HG02571 (cell line): ENCODE data around the gene NEURL1B.

Experiments used
- ATAC-seq: cut with Tn5 transposase; IDR thresholded peaks from one replicate; pipeline ENCODE4 v1.9.1; 2021; ENCODE audit warnings: mild to moderate bottlenecking, moderate library complexity; ENCODE audit not compliant: unreplicated experiment

Gene NEURL1B

GRCh38 chr5:172728481-172729241 is 87.6 kb downstream of the NEURL1B start:
- no peak for ATAC-seq

DNA sequence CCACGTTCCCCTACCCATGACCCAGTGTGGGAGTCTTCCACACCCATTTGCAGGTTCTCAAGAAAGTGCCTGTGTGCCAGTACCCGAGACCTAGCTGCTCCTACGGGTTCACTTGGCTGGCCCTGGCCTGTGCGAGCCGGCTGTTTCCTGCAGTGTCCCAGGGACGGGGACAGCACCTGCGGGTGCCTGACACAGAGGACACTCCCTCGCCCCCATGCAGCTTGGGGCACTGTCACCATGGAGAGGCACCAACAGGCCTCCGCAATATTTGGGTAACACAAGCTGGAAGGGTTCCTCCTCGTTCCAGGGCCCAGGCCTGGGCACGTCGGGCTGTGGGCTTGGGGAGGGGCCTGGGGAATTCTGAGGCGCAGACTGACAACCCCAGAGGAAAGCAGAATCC is 88.5 kb downstream of the NEURL1B start:
- ATAC-seq, result no peak

DNA sequence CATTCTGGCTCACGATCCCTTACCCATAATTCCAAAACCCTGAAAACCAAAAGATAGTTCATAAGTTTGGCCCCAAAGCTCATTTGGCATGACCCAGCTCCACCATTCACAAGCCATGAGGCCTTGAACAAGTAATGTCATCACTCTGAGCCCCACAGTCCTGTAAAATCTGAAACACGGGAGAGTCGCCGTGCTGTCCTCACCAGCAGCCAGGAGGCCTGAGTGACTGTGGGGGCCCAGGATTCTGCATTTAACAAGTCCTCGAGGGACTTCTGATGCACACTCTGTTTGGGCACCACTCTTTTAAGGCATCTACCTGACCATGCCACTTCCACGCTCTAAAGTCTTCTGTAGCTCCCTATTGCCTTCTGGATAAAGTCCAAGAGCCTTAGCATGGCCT is 89.2 kb downstream of the NEURL1B start:
- no peak for ATAC-seq

GRCh38 chr5:172730981-172731679 is 90.1 kb downstream of the NEURL1B start:
- no peak for ATAC-seq

DNA sequence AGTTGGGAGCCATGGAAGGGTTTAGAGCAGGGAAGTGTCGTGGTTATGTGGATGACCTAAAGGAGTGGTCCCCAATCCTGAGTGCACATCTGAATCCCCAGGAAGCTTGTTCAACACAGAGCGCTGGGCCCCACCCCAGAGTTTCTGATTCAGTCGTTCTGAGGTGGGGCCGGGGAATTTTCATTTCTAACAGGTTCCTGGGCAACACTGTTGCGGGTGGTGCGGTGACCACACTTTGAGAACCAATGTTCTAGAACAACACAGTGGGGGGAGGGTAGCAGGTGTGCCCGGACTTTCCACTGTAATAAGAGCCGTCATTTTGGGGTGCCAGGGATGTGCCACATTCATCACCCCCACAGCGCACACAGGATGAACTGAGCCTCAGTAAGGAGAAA is 90.6 kb downstream of the NEURL1B start:
- no peak for ATAC-seq

- ATAC-seq, result no peak
Observed at GRCh38 chr5:172732201-172732865, 91.3 kb downstream of the NEURL1B start.

DNA sequence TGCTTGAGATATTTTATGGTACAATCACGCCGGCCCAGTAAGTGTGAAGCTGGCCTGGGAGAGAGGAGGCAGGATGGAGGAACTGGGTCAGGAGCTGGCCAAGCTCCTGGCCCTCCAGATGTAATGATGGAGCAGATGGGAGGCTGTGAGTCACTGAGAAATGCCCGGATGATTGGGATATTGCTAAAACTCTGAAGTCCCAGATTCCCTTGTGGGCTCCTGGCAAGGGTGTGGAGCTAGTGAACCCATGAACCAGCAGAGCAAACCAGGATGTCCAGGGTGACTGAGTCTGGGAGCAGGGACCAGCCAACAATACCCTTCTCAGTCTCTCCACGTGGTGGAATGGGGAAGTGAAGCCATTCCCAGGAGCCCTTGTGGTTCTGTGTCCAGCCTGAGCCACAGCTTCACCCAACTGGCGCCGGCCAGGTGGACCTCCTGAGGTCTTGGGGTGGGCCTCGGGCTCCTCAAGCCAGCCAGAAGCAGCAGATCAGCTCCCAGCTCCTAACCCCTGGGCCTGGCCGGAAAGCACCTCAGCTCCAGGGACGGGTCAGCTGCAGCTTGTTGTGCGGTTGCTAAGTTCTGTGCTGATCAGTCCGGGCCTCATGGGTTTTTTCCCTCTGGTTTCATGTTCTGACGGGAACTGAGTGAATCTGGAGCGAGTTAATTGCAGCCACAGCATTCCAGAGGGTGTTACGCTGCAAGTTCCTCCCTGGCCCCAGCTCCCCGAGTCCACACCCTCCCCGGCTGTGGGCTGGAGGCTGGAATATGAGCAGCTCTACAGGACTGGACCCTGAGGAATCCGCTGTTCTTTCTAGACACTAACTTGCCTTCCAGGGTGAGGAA is 92.3 kb downstream of the NEURL1B start:
- no peak for ATAC-seq

DNA sequence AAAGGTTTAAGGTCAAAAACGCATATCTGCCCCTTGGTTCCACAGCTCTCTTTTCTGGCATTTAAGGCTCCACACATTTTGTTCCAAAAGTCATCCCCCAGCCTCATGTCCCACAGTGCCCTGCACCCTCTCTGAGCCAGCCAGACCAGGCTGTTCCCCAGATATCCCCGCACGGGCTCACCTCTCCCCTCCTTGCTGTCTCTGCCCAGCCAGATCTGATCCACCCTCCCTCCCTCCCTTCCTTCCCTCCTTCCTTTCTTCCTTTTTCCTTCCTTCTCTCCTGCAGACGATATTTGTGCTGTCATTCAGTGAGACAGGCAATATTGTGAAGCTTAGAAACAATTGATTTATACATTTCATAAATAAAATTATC is 92.9 kb downstream of the NEURL1B start:
- ATAC-seq, result no peak

GRCh38 chr5:172735141-172735831 is 94.2 kb downstream of the NEURL1B start:
- ATAC-seq, result no peak

DNA sequence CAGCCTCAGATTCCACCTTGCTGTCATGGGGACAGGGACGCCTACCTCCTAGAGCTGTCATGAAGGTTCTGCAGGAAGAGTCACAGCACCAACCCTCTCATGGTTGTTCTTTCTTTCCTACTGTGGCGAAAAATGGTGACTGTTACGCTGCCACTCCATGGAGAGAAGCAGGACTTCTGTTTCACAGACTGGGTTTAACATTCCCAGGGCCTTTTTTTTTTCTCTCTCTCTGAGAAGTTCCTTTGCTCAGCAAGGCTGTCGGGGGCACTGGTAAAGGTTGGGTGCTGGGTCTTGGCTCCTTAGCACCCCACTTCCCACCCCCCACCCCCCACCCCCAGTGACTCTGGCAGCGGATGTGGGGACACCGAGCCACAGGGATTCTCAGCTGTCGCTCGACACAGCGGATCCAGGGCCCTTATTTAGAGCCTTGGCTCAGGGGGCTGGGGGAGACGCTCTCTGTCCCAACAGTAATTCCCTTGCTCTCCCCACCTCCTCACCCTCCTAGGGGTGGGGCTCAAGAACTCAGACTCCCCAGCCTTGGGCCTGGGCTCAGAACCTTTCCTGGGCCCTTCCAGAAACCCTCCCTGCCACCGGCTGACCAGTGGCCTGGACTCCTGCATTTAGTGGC is 95.6 kb downstream of the NEURL1B start:
- ATAC-seq, result no peak

DNA sequence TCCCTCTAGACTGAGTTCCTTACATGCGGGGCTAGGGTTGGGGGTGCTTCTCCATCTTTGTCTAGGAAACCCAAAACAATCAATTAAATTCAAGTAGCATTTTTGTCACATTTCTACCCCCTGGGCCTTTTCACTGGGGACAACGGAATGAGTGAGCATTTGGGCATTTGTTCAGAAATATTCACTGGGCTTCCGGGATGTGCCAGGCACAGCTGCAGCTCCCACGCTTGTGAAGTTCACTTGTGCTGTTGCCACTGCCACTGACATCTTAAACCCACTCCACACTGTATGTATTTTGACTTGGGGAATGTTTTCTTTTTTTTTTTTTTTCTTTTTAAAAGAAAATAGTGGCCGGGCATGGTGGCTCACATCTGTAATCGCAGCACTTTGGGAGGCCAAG is 98.3 kb downstream of the NEURL1B start:
- no peak for ATAC-seq

DNA sequence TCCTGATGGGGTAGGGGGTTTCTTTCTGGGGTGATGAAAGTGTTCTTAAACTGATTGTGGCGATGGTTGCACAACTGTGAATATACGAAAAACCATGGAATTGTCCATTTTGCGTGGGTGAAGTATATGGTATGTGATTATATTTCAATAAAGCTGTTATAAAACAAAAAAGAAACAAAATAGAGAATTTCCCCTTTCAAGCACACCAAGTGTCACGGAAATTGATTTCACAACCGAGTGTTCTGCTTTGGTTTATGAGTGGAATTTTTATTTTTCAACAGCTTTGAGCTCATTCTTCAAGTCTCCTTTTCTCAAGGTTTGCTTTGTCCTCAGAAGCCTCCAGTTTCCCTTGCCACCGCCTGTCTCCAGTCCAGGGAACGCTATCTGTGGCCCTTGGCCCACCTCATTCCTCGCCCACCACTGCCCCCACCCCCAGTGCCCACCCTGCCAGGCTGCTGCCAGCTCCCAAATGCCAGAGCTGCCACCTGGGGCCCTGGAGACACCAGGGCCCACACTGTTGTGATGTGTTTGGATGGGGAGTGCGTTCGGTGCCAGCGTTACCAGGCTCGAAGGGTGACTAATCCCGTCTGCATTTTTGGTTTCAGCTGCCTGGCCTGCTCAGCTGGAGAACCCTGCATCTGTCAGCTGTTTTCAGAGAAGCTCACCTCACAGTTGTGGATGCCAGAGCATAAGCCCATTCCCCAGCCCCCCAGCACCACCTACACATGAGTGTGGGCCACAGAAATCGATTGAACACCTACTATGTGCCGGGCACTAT is 99.6 kb downstream of the NEURL1B start:
- ATAC-seq, result no peak
